Stomach (tissue), 4 donors: ENCODE measurements around the gene USB1.

Experiments
- CTCF ChIP-seq, 7 experiments: fragments of 450-650 bp in 4 of 7; fragments of 200-600 bp in 3 of 7; sonication (generic) in 3 of 7; IDR thresholded peaks; one replicate each; pipeline ENCODE4 v1.5.1; 2016 to 2019; ENCODE audit warnings: antibody characterized with exemption in 7 of 7, control low read depth in 2 of 7, mild to moderate bottlenecking in 1 of 7
- POLR2A ChIP-seq, 4 donors: fragments of 450-650 bp; IDR thresholded peaks; one replicate each; pipeline ENCODE4 v1.6.1; 2016; ENCODE audit warnings: antibody characterized with exemption in 4 of 4, control low read depth in 2 of 4, mild to moderate bottlenecking in 1 of 4, moderate library complexity in 1 of 4

GRCh38 chr16:58042886-58043515, 41.8 kb downstream of the USB1 start:
- TF ChIP-seq POLR2A (IDR thresholded peaks at IDR 0.05) (no peak), CTCF (IDR thresholded peaks at IDR 0.05) (no peak)
